ENCODE measurements around the gene SLC35F1.

- TF ChIP-seq, protein P1, sequence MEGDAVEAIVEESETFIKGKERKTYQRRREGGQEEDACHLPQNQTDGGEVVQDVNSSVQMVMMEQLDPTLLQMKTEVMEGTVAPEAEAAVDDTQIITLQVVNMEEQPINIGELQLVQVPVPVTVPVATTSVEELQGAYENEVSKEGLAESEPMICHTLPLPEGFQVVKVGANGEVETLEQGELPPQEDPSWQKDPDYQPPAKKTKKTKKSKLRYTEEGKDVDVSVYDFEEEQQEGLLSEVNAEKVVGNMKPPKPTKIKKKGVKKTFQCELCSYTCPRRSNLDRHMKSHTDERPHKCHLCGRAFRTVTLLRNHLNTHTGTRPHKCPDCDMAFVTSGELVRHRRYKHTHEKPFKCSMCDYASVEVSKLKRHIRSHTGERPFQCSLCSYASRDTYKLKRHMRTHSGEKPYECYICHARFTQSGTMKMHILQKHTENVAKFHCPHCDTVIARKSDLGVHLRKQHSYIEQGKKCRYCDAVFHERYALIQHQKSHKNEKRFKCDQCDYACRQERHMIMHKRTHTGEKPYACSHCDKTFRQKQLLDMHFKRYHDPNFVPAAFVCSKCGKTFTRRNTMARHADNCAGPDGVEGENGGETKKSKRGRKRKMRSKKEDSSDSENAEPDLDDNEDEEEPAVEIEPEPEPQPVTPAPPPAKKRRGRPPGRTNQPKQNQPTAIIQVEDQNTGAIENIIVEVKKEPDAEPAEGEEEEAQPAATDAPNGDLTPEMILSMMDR (optimal IDR thresholded peaks at IDR 0.05 in 1 of 3, IDR thresholded peaks at IDR 0.05 in 1 of 3, conservative IDR thresholded peaks at IDR 0.05 in 1 of 3; ENCODE audit: extremely low read depth in 1 of 3, insufficient read depth in 2 of 3, low read length in 3 of 3) = no peak
- no peak for TF ChIP-seq EZH2 (IDR thresholded peaks at IDR 0.05; ENCODE audit: low read length)
Observed at GRCh38 chr6:118324116-118324515, 417.1 kb downstream of the SLC35F1 start.
